CD14-positive monocyte (primary cell): ENCODE data around the gene TYMP. TPM values are rescaled to one million over a fixed set of nuclear protein-coding genes. Genes with fewer than 3 reads are reported as not detected.

Source experiments
- DNase-seq, 3 donors: peaks; one replicate each; pipeline ENCODE4 v3.0.0-alpha.2; 2011 to 2022
- H2AFZ ChIP-seq: 2 replicates; pipeline ENCODE4 v1.6.0; 2012; ENCODE audit warnings: mild to moderate bottlenecking, low read depth, low read length, inconsistent platforms; ENCODE audit not compliant: insufficient read depth, poor library complexity, severe bottlenecking
- H3K27ac ChIP-seq, 2 donors: 1 replicate in 1 of 2; 2 replicates in 1 of 2; pipeline ENCODE4 v1.5.1; 2012 to 2013; ENCODE audit warnings: low read length in 2 of 2, control low read depth in 1 of 2, inconsistent platforms in 1 of 2, low read depth in 1 of 2, mild to moderate bottlenecking in 1 of 2
- H3K27me3 ChIP-seq, 2 donors: one replicate each; pipeline versions ENCODE4 v1.6.0 to v1.6.1; 2011 to 2013; ENCODE audit warnings: low read length in 2 of 2; ENCODE audit not compliant: control insufficient read depth in 2 of 2, insufficient read depth in 2 of 2
- H3K36me3 ChIP-seq, 2 donors: replicated peaks in 1 of 2; 1 replicate in 1 of 2; 2 replicates in 1 of 2; pipeline versions ENCODE4 v1.5.1 to v1.6.1; 2012 to 2013; ENCODE audit warnings: low read length in 2 of 2, control low read depth in 1 of 2, inconsistent platforms in 1 of 2, mild to moderate bottlenecking in 1 of 2; ENCODE audit not compliant: insufficient read depth in 2 of 2, control insufficient read depth in 1 of 2
- H3K4me1 ChIP-seq, 2 donors: 1 replicate in 1 of 2; 2 replicates in 1 of 2; pipeline versions ENCODE4 v1.5.1 to v1.6.1; 2012 to 2013; ENCODE audit warnings: low read length in 2 of 2, control low read depth in 1 of 2, inconsistent platforms in 1 of 2, mild to moderate bottlenecking in 1 of 2, moderate library complexity in 1 of 2; ENCODE audit not compliant: insufficient read depth in 2 of 2, control insufficient read depth in 1 of 2
- H3K4me2 ChIP-seq: replicated peaks from 2 replicates; pipeline ENCODE3; 2012; ENCODE audit warnings: low read length, moderate library complexity, mild to moderate bottlenecking; ENCODE audit not compliant: poor library complexity, severe bottlenecking; ENCODE audit errors: extremely low read depth
- H3K4me3 ChIP-seq, 3 experiments: fragments of 200-600 bp in 1 of 3; sonication (generic) in 1 of 3; replicated peaks in 1 of 3; 1 replicate in 2 of 3; 2 replicates in 1 of 3; pipeline ENCODE4 v1.5.1; 2011 to 2013; ENCODE audit warnings: low read length in 3 of 3, mild to moderate bottlenecking in 3 of 3, control low read depth in 2 of 3, low read depth in 2 of 3, inconsistent platforms in 1 of 3, moderate library complexity in 1 of 3
- H3K79me2 ChIP-seq: 2 replicates; pipeline ENCODE4 v1.6.0; 2012; ENCODE audit warnings: mild to moderate bottlenecking, control low read depth, inconsistent platforms, low read length, moderate library complexity; ENCODE audit not compliant: insufficient read depth
- H3K9ac ChIP-seq: 2 replicates; pipeline ENCODE4 v1.6.0; 2017; ENCODE audit warnings: low read length, mild to moderate bottlenecking; ENCODE audit not compliant: insufficient read depth, poor library complexity, severe bottlenecking
- H3K9me3 ChIP-seq, 2 donors: replicated peaks in 1 of 2; 1 replicate in 1 of 2; 2 replicates in 1 of 2; pipeline versions ENCODE4 v1.5.1 to v1.6.1; 2012 to 2013; ENCODE audit warnings: low read length in 2 of 2, control low read depth in 1 of 2; ENCODE audit not compliant: control insufficient read depth in 1 of 2, insufficient read depth in 1 of 2
- H4K20me1 ChIP-seq: 2 replicates; pipeline ENCODE4 v1.6.0; 2012; ENCODE audit warnings: mild to moderate bottlenecking, low read length, control low read depth, moderate library complexity; ENCODE audit not compliant: insufficient read depth
- H3K27ac Mint-ChIP-seq, 7 donors: one replicate each; pipeline ENCODE4 v1.8.0; 2020; ENCODE audit warnings: mild to moderate bottlenecking in 7 of 7, mixed read lengths in 7 of 7, moderate library complexity in 6 of 7, inconsistent platforms in 2 of 7
- H3K27me3 Mint-ChIP-seq, 3 donors: one replicate each; pipeline ENCODE4 v1.8.0; 2021 to 2022; ENCODE audit warnings: low read depth in 3 of 3, mild to moderate bottlenecking in 3 of 3, mixed read lengths in 3 of 3, moderate library complexity in 3 of 3, inconsistent platforms in 1 of 3
- H3K36me3 Mint-ChIP-seq, 2 donors: one replicate each; pipeline ENCODE4 v1.8.0; 2020; ENCODE audit warnings: mixed read lengths in 2 of 2, inconsistent platforms in 1 of 2, mild to moderate bottlenecking in 1 of 2
- H3K4me1 Mint-ChIP-seq: one replicate; pipeline ENCODE4 v1.8.0; 2020; ENCODE audit warnings: mild to moderate bottlenecking, mixed read lengths
- H3K4me3 Mint-ChIP-seq, 2 donors: one replicate each; pipeline ENCODE4 v1.8.0; 2020; ENCODE audit warnings: mild to moderate bottlenecking in 2 of 2, mixed read lengths in 2 of 2, moderate library complexity in 1 of 2
- H3K9me3 Mint-ChIP-seq, 7 donors: one replicate each; pipeline ENCODE4 v1.8.0; 2020 to 2022; ENCODE audit warnings: mixed read lengths in 7 of 7, mild to moderate bottlenecking in 6 of 7, moderate library complexity in 6 of 7, inconsistent platforms in 2 of 7
- WGBS: methylation state at CpG from one replicate; pipeline ENCODE4 v1.1.5; 2013; ENCODE audit warnings: missing lambda C conversion rate; ENCODE audit not compliant: insufficient coverage; 5-methylcytosine and 5-hydroxymethylcytosine counted together
- intact Hi-C, 2 donors: fragments of 100-400 bp; cut with micrococcal nuclease; formaldehyde crosslinking; loops; one replicate each; pipeline versions ENCODE4 v1.15.0 to v1.15.1; 2023
- polyA plus RNA-seq, 3 donors: library from polyadenylated mRNA; depleted of rRNA in 1 of 3; unstranded in 2 of 3; stranded (reverse) in 1 of 3; fragments of 300-500 nt in 2 of 3; fragments of >200 nt in 1 of 3; fragmentation: Illumina TruSeq in 2 of 3; gene quantifications; 1 replicate in 2 of 3; 2 replicates in 1 of 3; pipeline ENCODE4 v1.2.3, GENCODE V29; 2012 to 2021
- TF ChIP-seq, protein P1 (sequence below): fragments of 200-600 bp; IDR thresholded peaks from one replicate; pipeline ENCODE4 v1.8.0; 2022; ENCODE audit warnings: antibody characterized with exemption, mild to moderate bottlenecking

TYMP gene
- polyA plus RNA-seq, 3 donors, result 787 to 994 (median 955) TPM

DNA sequence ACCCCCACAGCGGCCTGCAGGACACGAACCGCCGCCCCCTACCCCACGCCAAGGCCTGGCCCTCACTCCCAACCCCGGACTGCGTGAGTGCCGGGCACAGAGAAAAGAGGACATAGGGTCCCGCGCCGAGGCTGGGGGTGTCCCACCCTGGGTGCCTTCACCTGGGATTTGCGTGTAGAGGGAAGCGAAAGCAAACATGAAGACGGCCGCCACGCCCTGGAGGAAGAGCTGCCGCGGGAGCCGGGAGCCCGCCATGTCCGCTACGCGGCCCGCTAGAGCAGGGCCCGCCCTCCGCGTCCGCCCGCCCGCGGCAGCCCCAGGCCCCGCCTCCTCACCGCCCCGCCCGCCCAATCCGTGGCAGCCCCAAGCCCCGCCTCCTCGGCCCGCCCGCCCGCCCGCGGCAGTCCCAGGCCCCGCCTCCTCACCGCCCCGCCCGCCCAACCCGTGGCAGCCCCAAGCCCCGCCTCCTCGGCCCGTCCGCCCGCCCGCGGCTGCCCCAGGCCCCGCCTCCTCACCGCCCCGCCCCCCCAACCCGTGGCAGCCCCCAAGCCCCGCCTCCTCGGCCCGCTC lies 22.3 kb downstream of the TYMP start, which contains the start of gene LMF2:
Gene LMF2, minus strand, starts transcription at position 282 of the 570 bp plus-strand sequence. Its CDS starts 27 bp downstream, at position 255.
- peaks cover 20% of the 10 kb centered on the region for H3K4me1 Mint-ChIP-seq
- intact Hi-C loops, result loop anchor here (2.0 to 5.0 kb wide), 4 partner anchors 55 to 121 kb away; partner anchors contain the start of genes ARSA (in 2 of the 2), CHKB (in 1 of the 2) and SYCE3 (in 1 of the 2)
- peak within 1 kb of the TSS; percentile 84 for H3K9ac ChIP-seq
- peak within 1 kb of the TSS; percentile 78 to 87 for H3K27ac ChIP-seq
- peaks cover 0 to 5% (median 0%) of the 10 kb centered on the region in 3 donors for H3K27me3 Mint-ChIP-seq
- H3K4me3 ChIP-seq, result peak within 1 kb of the TSS; percentile 92 to 98 (median 96)
- H2AFZ ChIP-seq, result peak within 1 kb of the TSS; percentile 84
- peaks cover 67% of the 10 kb centered on the region for H3K79me2 ChIP-seq
- no peaks in the 10 kb centered on the region for H3K9me3 Mint-ChIP-seq
- H3K9me3 ChIP-seq, result no peaks in the 10 kb centered on the region
- TF ChIP-seq, protein P1, sequence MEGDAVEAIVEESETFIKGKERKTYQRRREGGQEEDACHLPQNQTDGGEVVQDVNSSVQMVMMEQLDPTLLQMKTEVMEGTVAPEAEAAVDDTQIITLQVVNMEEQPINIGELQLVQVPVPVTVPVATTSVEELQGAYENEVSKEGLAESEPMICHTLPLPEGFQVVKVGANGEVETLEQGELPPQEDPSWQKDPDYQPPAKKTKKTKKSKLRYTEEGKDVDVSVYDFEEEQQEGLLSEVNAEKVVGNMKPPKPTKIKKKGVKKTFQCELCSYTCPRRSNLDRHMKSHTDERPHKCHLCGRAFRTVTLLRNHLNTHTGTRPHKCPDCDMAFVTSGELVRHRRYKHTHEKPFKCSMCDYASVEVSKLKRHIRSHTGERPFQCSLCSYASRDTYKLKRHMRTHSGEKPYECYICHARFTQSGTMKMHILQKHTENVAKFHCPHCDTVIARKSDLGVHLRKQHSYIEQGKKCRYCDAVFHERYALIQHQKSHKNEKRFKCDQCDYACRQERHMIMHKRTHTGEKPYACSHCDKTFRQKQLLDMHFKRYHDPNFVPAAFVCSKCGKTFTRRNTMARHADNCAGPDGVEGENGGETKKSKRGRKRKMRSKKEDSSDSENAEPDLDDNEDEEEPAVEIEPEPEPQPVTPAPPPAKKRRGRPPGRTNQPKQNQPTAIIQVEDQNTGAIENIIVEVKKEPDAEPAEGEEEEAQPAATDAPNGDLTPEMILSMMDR, result no peak
- peaks cover 13 to 28% of the 10 kb centered on the region in 2 donors for H3K36me3 Mint-ChIP-seq
- H3K4me1 ChIP-seq, result peaks cover 19 to 26% of the 10 kb centered on the region in 2 donors
- peaks cover 28 to 30% of the 10 kb centered on the region in 2 donors for H3K36me3 ChIP-seq
- H3K27me3 ChIP-seq, result no peaks in the 10 kb centered on the region
- H3K4me3 Mint-ChIP-seq, result peak within 1 kb of the TSS; percentile 95 to 96
- peak within 1 kb of the TSS; percentile 98 for H3K4me2 ChIP-seq
- peak in 1 of 3 donors; percentile 83 for DNase-seq
- H4K20me1 ChIP-seq, result no peaks in the 10 kb centered on the region
- peak within 1 kb of the TSS; percentile 86 to 97 (median 94) for H3K27ac Mint-ChIP-seq
- 1% methylated on average over 23 of the region's 62 CpGs for WGBS

DNA sequence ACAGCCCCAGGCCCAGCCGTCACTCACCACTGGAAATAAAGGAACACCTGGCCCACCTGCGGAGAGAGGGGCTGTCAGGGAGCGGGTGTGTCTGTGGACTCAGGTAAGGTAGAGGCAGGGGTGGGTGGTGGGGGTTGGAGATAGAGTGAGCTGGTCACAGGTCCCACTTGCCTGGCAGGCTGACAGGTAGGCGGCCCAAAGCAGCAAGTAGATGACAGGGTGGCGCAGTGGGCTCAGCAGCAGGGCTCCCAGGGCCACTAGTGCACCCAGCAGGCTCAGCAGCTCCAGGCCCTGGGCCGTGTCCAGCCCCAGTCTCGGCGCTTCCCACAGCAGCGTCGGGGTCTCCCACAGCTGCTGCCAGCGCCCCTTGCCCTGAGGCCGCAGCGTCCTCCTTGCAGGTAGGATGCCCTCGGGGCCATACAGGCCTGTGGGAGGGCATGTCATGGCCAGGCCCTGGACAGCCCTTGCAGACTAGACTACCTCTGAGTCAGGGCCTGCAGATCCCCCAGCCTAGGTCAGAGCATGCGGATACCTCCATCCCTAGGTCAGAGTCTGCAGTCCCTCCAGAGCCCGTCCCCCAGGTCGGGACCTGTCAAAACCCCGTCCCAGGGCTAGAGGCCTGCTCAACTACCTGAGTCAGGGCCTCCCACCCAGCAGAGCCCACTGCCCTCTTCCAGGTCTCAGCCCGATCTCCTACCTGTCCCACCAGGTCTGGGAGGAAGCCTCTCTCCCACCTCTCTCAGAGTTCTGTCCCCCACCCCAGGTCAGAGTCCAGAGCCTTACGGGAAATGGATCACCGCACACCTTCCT lies 23.0 kb downstream of the TYMP start:
- Histone ChIP-seq H4K20me1 (no peaks in the 10 kb centered on the region), H3K4me2 (peak overlapping the region; percentile 98), H3K4me1 (peaks cover 19 to 26% of the 10 kb centered on the region in 2 donors), H3K9me3 (no peaks in the 10 kb centered on the region), H3K79me2 (peaks cover 60% of the 10 kb centered on the region), H3K27me3 (no peaks in the 10 kb centered on the region), H3K36me3 (peaks cover 30 to 36% of the 10 kb centered on the region in 2 donors), H2AFZ (peak overlapping the region; percentile 82), H3K4me3 (peak overlapping the region; percentile 92 to 98 (median 96)), H3K9ac (peak overlapping the region; percentile 84), H3K27ac (peak overlapping the region; percentile 69 to 87)
- peak in 1 of 3 donors; percentile 32 for DNase-seq
- H3K4me1 Mint-ChIP-seq, result peaks cover 20% of the 10 kb centered on the region
- intact Hi-C loops, result loop anchor here (2.0 to 5.0 kb wide), 4 partner anchors 55 to 122 kb away; partner anchors contain the start of genes ARSA (in 2 of the 2), CHKB (in 1 of the 2) and SYCE3 (in 1 of the 2)
- H3K36me3 Mint-ChIP-seq, result peaks cover 15 to 29% of the 10 kb centered on the region in 2 donors
- peaks cover 0 to 5% (median 0%) of the 10 kb centered on the region in 3 donors for H3K27me3 Mint-ChIP-seq
- H3K4me3 Mint-ChIP-seq, result peak overlapping the region; percentile 95 to 96
- 58% methylated on average over 18 of the region's 21 CpGs for WGBS
- TF ChIP-seq, protein P1, result no peak
- H3K9me3 Mint-ChIP-seq, result no peaks in the 10 kb centered on the region
- H3K27ac Mint-ChIP-seq, result peak overlapping the region; percentile 83 to 95 (median 90)
